Measurements from ENCODE around the gene SEL1L3.

Gene SEL1L3

GRCh38 chr4:25729564-25729963 is 133.2 kb downstream of the SEL1L3 start:
- DNase-seq (ENCODE audit: low read depth) = no peak

DNA sequence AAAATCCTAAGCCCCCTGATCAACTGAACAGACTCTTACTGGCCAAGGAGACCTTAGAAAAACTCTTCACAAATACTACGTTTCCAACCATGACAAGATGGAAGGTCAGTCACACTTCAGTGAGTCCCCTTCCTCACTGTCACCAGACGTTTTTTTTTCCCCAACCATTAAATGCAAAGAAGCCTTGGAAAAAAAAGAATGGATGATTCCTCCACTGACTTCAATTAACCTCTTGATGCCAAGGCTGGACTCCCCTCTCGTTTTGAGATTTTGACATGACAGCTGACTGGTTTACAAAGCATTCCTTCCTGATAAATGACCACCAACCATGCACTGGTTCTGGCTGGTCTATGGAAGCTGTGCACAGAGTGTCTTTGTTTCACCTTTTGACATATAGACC is 133.9 kb downstream of the SEL1L3 start:
- DNase-seq (ENCODE audit: low read depth) = no peak

- DNase-seq (ENCODE audit: low read depth) = no peak
Observed at GRCh38 chr4:25727711-25728493, 134.9 kb downstream of the SEL1L3 start.

DNA sequence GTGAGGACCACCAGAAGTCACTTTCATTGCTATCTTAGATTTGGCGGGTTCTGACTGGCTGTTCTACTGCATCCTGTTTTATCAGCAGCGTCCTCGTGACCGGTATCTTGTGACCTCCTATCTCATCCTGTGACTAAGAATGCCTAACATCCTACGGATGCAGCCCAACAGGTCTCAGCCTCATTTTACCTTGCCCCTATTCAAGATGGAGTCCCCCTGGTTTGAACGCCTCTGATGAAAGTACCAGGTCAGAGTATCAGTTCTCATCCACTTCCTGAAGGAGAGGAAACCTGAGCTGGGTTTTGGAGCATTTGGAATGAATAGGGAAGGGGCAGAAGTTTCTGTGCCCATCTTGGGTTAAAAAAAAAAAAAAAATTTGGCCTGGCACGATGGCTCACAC is 136.9 kb downstream of the SEL1L3 start:
- DNase-seq (ENCODE audit: low read depth) = no peak

- no peak for DNase-seq (ENCODE audit: low read depth)
Observed at GRCh38 chr4:25723409-25723808, 139.4 kb downstream of the SEL1L3 start.

GRCh38 chr4:25722964-25723363 is 139.8 kb downstream of the SEL1L3 start:
- no peak for DNase-seq (ENCODE audit: low read depth)

DNA sequence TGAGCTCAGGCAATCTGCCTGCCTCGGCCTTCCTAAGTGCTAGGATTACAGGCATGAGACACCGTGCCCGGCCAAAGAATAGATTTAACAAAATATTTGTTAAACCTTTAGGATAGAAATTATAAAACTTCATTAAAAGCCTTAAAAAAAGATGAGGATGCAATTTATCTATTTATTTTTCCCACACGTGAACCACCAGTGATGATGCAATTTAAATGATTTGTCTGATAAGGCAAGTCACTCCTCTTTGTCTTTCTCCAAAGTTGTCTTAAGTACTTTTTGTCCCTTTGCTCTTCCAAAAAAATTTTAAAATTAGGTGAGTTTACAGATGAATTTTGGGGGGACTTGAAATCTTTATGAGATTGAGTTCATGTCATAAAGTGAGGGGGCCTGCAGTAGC is 149.0 kb downstream of the SEL1L3 start:
- no peak for DNase-seq (ENCODE audit: low read depth)

DNA sequence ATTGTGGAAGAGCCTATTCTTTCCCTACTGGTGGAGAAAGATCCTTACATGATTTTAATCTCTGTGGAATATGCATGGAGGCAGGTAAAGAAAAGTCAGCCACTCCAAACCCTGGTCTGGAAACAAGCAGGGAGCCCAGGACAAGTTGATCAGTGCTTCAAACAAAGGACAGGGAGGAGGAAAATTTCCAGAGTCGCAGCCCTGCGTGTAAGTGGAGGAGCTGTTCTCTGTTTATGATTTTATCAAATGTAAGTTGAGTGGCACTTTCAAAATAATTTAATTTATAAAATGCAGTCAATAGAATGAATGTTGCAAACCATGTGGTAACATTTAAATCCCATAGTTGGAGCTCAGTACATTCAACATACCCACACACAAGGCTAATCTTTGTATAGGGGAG is 150.2 kb downstream of the SEL1L3 start:
- DNase-seq (ENCODE audit: low read depth) = no peak

DNA sequence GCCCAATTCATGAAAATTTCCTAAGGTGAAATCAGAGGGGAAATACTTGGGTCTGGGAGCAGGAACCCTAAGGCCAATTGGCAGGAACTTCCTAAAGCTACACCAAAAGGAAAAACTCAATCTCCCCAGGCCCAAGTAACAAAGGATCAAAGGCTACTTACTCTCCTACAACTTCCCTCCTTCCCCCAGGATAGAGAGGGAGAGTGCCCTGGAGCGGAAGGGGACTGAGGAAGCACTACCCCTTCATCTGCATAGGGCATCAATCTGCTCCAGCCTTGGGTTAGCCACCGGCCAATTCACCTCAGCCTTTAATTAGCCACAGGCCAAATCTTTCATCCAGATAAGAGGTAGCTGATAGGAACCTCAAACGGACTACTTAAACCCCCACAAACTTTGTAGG is 152.2 kb downstream of the SEL1L3 start:
- no peak for DNase-seq (ENCODE audit: low read depth)

- DNase-seq (ENCODE audit: low read depth) = no peak
Observed at GRCh38 chr4:25704516-25704915, 158.3 kb downstream of the SEL1L3 start.

DNA sequence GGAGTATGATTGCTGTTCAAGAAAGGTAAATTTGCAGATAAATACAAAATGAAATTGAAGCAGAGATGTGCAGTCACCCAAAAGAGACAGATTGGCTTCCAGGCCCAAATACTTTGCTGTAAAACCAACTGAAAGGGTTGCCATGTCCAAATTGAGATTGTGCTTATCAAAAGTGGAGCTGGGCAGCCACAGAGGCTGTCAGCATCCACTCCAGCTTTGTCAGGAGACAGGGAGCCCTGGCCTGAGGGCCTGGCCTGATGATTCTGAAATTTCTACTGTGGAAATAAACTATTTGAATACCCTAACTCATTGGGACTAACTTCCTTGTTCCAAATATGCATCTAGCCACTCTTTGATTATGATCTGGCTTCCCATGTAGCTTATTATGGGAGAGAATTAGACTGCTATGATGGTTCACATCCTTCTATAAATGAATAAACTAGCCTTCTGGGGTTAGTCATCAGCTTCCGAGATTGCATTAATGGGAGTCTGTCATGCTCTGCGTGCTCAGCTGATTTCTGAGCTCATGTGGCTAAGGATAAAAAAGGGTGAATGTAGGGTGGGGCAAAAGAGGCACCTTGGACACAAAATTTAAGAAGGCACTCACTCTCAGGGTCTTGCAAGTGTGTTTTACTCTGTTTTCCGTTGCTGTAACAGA is 158.9 kb downstream of the SEL1L3 start:
- no peak for DNase-seq (ENCODE audit: low read depth)

DNA sequence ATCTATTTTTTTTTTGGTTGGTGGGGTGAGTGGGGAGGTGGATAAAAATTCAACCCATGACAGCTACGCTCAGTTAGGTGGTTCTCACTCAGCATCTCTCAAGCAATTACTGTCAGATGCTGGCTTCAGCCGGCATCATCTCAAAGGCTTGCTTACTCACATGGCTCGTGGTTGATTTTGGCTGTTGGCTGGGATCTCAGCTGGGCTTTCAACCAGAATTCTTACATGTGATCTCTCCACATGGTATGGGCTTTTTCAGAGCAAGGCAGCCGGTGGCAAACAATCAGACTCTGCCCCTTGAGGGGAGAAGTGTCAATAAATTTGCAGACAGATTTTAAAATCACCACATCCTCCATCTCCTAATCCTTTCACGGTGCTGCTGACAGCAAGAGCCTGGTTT is 159.9 kb downstream of the SEL1L3 start:
- DNase-seq (ENCODE audit: low read depth) = no peak

GRCh38 chr4:25700661-25701060 is 162.1 kb downstream of the SEL1L3 start:
- DNase-seq (ENCODE audit: low read depth) = no peak

- no peak for DNase-seq (ENCODE audit: low read depth)
Observed at GRCh38 chr4:25697516-25697915, 165.3 kb downstream of the SEL1L3 start.
